ENCODE measurements around the gene CROCC. TPM values are rescaled to one million over a fixed set of nuclear protein-coding genes. Genes with fewer than 3 reads are reported as not detected.

Gene CROCC
- total and polyA plus RNA-seq, 9 of the 15 experiments (the other 6 are each of a cell fraction or from before 2014, with no cell fraction given): 0.17 to 15.4 (median 7.6) TPM

GRCh38 chr1:16957731-16958130 is 36.0 kb downstream of the CROCC start:
- no peak for ATAC-seq
- H4K20me1 ChIP-seq (replicated peaks; ENCODE audit: control insufficient read depth, insufficient read depth, low read length): peaks cover 16% of the 10 kb centered on the region; the same call in 1 of the 2 replicates
- TF ChIP-seq HMGXB4 (CRISPR knock-in tag; IDR thresholded peaks at IDR 0.05): no peak
- TF ChIP-seq NFXL1 (CRISPR knock-in tag; IDR thresholded peaks at IDR 0.05): no peak
- no peak for TF ChIP-seq ARID3B (CRISPR knock-in tag; IDR thresholded peaks at IDR 0.05; ENCODE audit: borderline replicate concordance)
- no peak for TF ChIP-seq ZNF224 (CRISPR knock-in tag; IDR thresholded peaks at IDR 0.05)
- TF ChIP-seq TARDBP (IDR thresholded peaks at IDR 0.05): no peak
- no peak for TF ChIP-seq POU5F1 (IDR thresholded peaks at IDR 0.05; ENCODE audit: borderline replicate concordance, low read depth, low read length, partially characterized antibody)
- TF ChIP-seq POLR2AphosphoS5 (IDR thresholded peaks at IDR 0.05; ENCODE audit: control insufficient read depth, insufficient read depth, low read depth, low read length): no peak
- TF ChIP-seq ZNF175 (CRISPR knock-in tag; IDR thresholded peaks at IDR 0.05; ENCODE audit: low read depth): no peak
- TF ChIP-seq SMAD1 (IDR thresholded peaks at IDR 0.05; ENCODE audit: low read depth, low read length, partially characterized antibody): no peak
- H3K9ac ChIP-seq (ENCODE audit: insufficient read depth in 1 of 2, low read depth in 2 of 2, low read length in 2 of 2): no peak overlapping the region
- no TSS peak for BruUV-seq (replicated peaks)
- H3K4me3 ChIP-seq: no peak overlapping the region
- no peak overlapping the region for H2AFZ ChIP-seq (ENCODE audit: low read depth, low read length)
- no peaks in the 10 kb centered on the region for H3K36me3 ChIP-seq (ENCODE audit: control insufficient read depth, insufficient read depth, low read length)
- in situ Hi-C loops (cut with MboI) (loop anchor here (5.0 kb wide), 1 partner anchor 95 kb away; the partner anchor contains the start of gene SDHB), intact Hi-C loops (cut with micrococcal nuclease) (no loop called here)
- H3K79me2 ChIP-seq (ENCODE audit: control insufficient read depth, insufficient read depth, low read length): no peaks in the 10 kb centered on the region
- H3K27ac ChIP-seq (ENCODE audit: extremely low read depth, low read depth, low read length): no peak overlapping the region
- CTCF ChIA-PET (ENCODE audit: low intra/inter-chr PET ratio): no interaction called here
- peaks cover 15 to 32% of the 10 kb centered on the region in 2 experiments; a peak in 4 of 5 replicates for H3K27me3 ChIP-seq (ENCODE audit: control insufficient read depth in 2 of 2, insufficient read depth in 2 of 2, low read length in 2 of 2)
- H3K4me1 ChIP-seq (replicated peaks in 1 of 2; ENCODE audit: control insufficient read depth in 2 of 2, insufficient read depth in 2 of 2, low read length in 2 of 2): peaks cover 0 to 34% of the 10 kb centered on the region in 2 experiments; a peak in 2 of 5 replicates
- no peaks in the 10 kb centered on the region for H3K9me1 ChIP-seq (ENCODE audit: control insufficient read depth, insufficient read depth, low read length)
- POLR2A ChIA-PET: interaction anchor here (0.6 to 1.3 kb wide), 2 partner anchors 10 to 337 kb away, joined by 3 read pairs; no protein-coding TSS in a partner anchor
- no peak for DNase-seq (ENCODE audit: extremely low read depth in 1 of 4, low spot score in 3 of 4)
- H3K4me2 ChIP-seq (ENCODE audit: insufficient read depth, low read length): no peak overlapping the region
- 43% methylated on average over 7 of the region's 8 CpGs for WGBS (ENCODE audit: insufficient coverage, low coverage, missing lambda C conversion rate)
- H3K9me3 ChIP-seq (replicated peaks; ENCODE audit: control insufficient read depth, insufficient read depth, low read depth, low read length): no peaks in the 10 kb centered on the region
- FAIRE-seq: no peak
